Stimulated activated CD4-positive, alpha-beta T cell treated with anti-CD3 and anti-CD28 coated beads, Interleukin-12 subunit alpha, Interleukin-12 subunit beta, amount 100 ng/mL, for 24 hours (primary cell): ENCODE measurements around the gene FKBP6.
"Not testable (repeated sequence)": the region's sequence is repeated elsewhere in the genome, so short reads cannot be mapped to it uniquely, and the experiment has no call there.

Experiments
- DNase-seq, 2 experiments: peaks; one replicate each; pipeline ENCODE4 v3.0.0-alpha.2; 2020; ENCODE audit warnings: low read depth in 2 of 2

Gene FKBP6

GRCh38 chr7:73327922-73328321 lies at the start of gene FKBP6, which contains the start of gene TRIM50:
TSS of gene FKBP6 (plus strand) at chr7:73328161. CDS start at chr7:73328429, 268 bp downstream.
TSS of gene TRIM50 (minus strand) at chr7:73328082. CDS start at chr7:73324787, 3,295 bp downstream.
- DNase-seq: not testable (repeated sequence)

- DNase-seq: not testable (repeated sequence)
Observed at GRCh38 chr7:73297235-73297634, 30.7 kb upstream of the FKBP6 start.

GRCh38 chr7:73297706-73298105 lies 30.3 kb upstream of the FKBP6 start:
- not testable (repeated sequence) for DNase-seq

GRCh38 chr7:73299812-73300211 lies 28.1 kb upstream of the FKBP6 start:
- DNase-seq: not testable (repeated sequence)

GRCh38 chr7:73301108-73301507 lies 26.9 kb upstream of the FKBP6 start:
- not testable (repeated sequence) for DNase-seq

- DNase-seq: not testable (repeated sequence)
Observed at GRCh38 chr7:73302846-73303245, 25.1 kb upstream of the FKBP6 start.

- no peak for DNase-seq
Observed at GRCh38 chr7:73303546-73303945, 24.4 kb upstream of the FKBP6 start.

- no peak for DNase-seq
Observed at GRCh38 chr7:73304071-73304470, 23.9 kb upstream of the FKBP6 start.

GRCh38 chr7:73304612-73305387 lies 23.2 kb upstream of the FKBP6 start:
- DNase-seq: not testable (repeated sequence)

GRCh38 chr7:73307436-73307835 lies 20.5 kb upstream of the FKBP6 start:
- no peak for DNase-seq

GRCh38 chr7:73308074-73308664 lies 19.8 kb upstream of the FKBP6 start:
- DNase-seq: no peak

GRCh38 chr7:73308665-73309214 lies 19.2 kb upstream of the FKBP6 start, which contains the start of gene NSUN5:
TSS of gene NSUN5 (minus strand) at chr7:73308826. CDS start at chr7:73308790, 36 bp downstream.
- peak; percentile 81 to 87 for DNase-seq

GRCh38 chr7:73311421-73311820 lies 16.5 kb upstream of the FKBP6 start:
- not testable (repeated sequence) for DNase-seq

GRCh38 chr7:73312831-73313520 lies 15.0 kb upstream of the FKBP6 start:
- DNase-seq: no peak

GRCh38 chr7:73313521-73313906 lies 14.4 kb upstream of the FKBP6 start:
- no peak for DNase-seq

- no peak for DNase-seq
Observed at GRCh38 chr7:73314271-73314670, 13.7 kb upstream of the FKBP6 start.

GRCh38 chr7:73316521-73316920 lies 11.4 kb upstream of the FKBP6 start:
- DNase-seq: no peak

- not testable (repeated sequence) for DNase-seq
Observed at GRCh38 chr7:73318656-73319204, 9.2 kb upstream of the FKBP6 start.

- not testable (repeated sequence) for DNase-seq
Observed at GRCh38 chr7:73319541-73319940, 8.4 kb upstream of the FKBP6 start.

- DNase-seq: not testable (repeated sequence)
Observed at GRCh38 chr7:73320009-73320408, 8.0 kb upstream of the FKBP6 start.

- not testable (repeated sequence) for DNase-seq
Observed at GRCh38 chr7:73323434-73324080, 4.4 kb upstream of the FKBP6 start.
